Measurements from ENCODE around the gene C8B. TPM values are rescaled to one million over a fixed set of nuclear protein-coding genes. Genes with fewer than 3 reads are reported as not detected.

The C8B gene
- total RNA-seq, 1 experiment from 2014 or later: 0.10 TPM

DNA sequence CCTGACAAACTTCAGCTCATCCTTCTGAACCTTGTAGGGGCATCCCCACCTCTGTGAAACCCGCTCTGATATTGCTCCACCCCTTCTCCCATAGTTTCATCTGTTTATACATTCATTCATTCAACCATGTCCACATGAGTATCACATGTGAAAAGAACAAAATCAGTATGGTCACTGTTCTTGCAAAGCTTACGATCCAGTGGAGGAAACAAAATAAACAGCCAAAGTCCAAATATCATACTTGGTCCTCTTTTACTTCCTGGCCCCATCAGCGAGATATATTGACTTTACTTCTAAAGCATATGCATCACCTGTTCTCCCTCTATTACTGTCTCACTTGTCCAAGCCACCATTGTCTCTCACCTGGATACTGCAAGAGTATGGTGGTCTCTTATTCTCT is 75.6 kb downstream of the C8B start:
- H3K36me3 ChIP-seq (ENCODE audit: control insufficient read depth in 1 of 2, insufficient read depth in 2 of 2, low read length in 2 of 2): no peaks in the 10 kb centered on the region
- no peaks in the 10 kb centered on the region for H3K79me2 ChIP-seq (ENCODE audit: insufficient read depth, low read length)
- no peak for DNase-seq (ENCODE audit: low read depth, low spot score)
- H3K27me3 ChIP-seq (ENCODE audit: insufficient read depth, low read length): peaks cover 40% of the 10 kb centered on the region
- no peaks in the 10 kb centered on the region for H4K20me1 ChIP-seq (ENCODE audit: insufficient read depth)
- ChIA-PET POLR2A (no interaction called here), CTCF (no interaction called here), RAD21 (ENCODE audit: low non-redundant PET in 1 of 2, low total read pairs in 2 of 2, uncharacterized antibody in 2 of 2, unreplicated experiment in 2 of 2) (no interaction called here)
- ATAC-seq: no peak
- H3K4me1 ChIP-seq (ENCODE audit: control insufficient read depth in 1 of 2, insufficient read depth in 2 of 2, low read length in 2 of 2): no peaks in the 10 kb centered on the region
- intact Hi-C loops (cut with micrococcal nuclease): no loop called here
- no peak for TF ChIP-seq JUND (IDR thresholded peaks at IDR 0.05)
- TF ChIP-seq ELF1 (IDR thresholded peaks at IDR 0.05; ENCODE audit: borderline replicate concordance, low read depth): no peak
- no peak for TF ChIP-seq YY1 (IDR thresholded peaks at IDR 0.05; ENCODE audit: extremely low read depth, insufficient replicate concordance, low read depth, low read length)
- TF ChIP-seq, protein P1, sequence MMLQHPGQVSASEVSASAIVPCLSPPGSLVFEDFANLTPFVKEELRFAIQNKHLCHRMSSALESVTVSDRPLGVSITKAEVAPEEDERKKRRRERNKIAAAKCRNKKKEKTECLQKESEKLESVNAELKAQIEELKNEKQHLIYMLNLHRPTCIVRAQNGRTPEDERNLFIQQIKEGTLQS (IDR thresholded peaks at IDR 0.05): no peak
- TF ChIP-seq CEBPB (IDR thresholded peaks at IDR 0.05; ENCODE audit: low read depth): no peak
- TF ChIP-seq ZFX (IDR thresholded peaks at IDR 0.05): no peak
- TF ChIP-seq, protein P2, sequence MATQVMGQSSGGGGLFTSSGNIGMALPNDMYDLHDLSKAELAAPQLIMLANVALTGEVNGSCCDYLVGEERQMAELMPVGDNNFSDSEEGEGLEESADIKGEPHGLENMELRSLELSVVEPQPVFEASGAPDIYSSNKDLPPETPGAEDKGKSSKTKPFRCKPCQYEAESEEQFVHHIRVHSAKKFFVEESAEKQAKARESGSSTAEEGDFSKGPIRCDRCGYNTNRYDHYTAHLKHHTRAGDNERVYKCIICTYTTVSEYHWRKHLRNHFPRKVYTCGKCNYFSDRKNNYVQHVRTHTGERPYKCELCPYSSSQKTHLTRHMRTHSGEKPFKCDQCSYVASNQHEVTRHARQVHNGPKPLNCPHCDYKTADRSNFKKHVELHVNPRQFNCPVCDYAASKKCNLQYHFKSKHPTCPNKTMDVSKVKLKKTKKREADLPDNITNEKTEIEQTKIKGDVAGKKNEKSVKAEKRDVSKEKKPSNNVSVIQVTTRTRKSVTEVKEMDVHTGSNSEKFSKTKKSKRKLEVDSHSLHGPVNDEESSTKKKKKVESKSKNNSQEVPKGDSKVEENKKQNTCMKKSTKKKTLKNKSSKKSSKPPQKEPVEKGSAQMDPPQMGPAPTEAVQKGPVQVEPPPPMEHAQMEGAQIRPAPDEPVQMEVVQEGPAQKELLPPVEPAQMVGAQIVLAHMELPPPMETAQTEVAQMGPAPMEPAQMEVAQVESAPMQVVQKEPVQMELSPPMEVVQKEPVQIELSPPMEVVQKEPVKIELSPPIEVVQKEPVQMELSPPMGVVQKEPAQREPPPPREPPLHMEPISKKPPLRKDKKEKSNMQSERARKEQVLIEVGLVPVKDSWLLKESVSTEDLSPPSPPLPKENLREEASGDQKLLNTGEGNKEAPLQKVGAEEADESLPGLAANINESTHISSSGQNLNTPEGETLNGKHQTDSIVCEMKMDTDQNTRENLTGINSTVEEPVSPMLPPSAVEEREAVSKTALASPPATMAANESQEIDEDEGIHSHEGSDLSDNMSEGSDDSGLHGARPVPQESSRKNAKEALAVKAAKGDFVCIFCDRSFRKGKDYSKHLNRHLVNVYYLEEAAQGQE (IDR thresholded peaks at IDR 0.05; ENCODE audit: low read depth): no peak
- no peak for TF ChIP-seq EZH2 (IDR thresholded peaks at IDR 0.05)
- TF ChIP-seq SRF (IDR thresholded peaks at IDR 0.05; ENCODE audit: low read depth): no peak
- BruUV-seq (replicated peaks): no TSS peak
- H3K27ac ChIP-seq (ENCODE audit: low read depth, low read length): no peak overlapping the region
- H3K9ac ChIP-seq (ENCODE audit: low read length): no peak overlapping the region
- H3K4me2 ChIP-seq (ENCODE audit: low read length): no peak overlapping the region
- no peaks in the 10 kb centered on the region for H3K9me2 ChIP-seq (ENCODE audit: insufficient read depth)
- no peak overlapping the region for H2AFZ ChIP-seq (ENCODE audit: low read depth, low read length, poor library complexity, severe bottlenecking)
- H3K4me3 ChIP-seq (replicated peaks in 1 of 2; ENCODE audit: low read depth in 1 of 2, low read length in 2 of 2): no peak overlapping the region
- no peaks in the 10 kb centered on the region for H3K9me3 ChIP-seq (ENCODE audit: control insufficient read depth in 1 of 2, insufficient read depth in 1 of 2, low read depth in 1 of 2, low read length in 2 of 2)
